HG03159 (cell line): ENCODE measurements around the gene STK38L.
"Not testable (repeated sequence)": the region's sequence is repeated elsewhere in the genome, so short reads cannot be mapped to it uniquely, and the experiment has no call there.

Experiments used
- ATAC-seq: cut with Tn5 transposase; IDR thresholded peaks from one replicate; pipeline ENCODE4 v1.9.1; 2021; ENCODE audit warnings: mild to moderate bottlenecking, moderate library complexity; ENCODE audit not compliant: unreplicated experiment

Gene STK38L

DNA sequence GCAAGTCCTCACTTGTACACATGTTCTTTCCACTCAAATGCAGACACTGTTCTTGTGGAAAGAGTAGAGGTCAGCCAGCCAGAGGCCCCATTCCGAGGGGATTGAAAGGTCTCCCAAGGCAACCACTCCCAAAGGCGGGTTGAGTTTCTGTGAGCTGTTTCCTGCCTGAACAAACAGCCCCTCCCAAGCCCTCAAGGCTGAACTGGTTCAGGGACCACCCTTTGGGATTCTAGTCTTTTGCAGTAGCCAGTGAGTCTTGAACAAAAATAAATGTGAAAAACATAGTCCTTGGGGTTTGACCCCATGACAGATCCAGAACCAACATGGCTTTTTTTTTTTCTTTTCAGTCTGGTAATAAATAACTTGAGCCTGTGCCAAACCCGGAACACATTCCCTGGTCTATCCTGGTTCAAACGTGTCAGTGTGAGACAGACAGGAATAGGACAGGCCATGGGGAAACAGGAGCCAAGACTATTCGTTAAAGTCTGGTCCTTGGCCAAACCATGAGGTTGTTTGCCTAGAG is 17.6 kb upstream of the STK38L start:
- ATAC-seq = no peak

DNA sequence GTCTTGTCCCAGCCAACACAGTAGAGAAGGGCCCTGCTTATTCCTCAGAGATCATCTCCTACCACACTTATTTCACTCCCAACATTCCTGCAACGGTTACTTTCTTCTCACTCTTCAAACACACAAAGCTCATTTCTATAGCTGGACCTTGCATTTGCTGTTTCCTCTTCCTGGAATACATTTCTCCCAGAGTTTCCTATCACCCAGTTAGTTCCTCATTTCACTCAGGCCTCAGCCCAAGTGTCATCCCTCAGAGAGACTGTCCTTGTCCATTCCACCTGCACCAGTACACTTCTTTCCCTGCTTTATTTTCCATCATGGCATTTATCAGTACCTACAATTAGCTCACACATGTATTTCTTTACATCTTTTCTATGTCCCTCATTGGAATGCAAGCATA is 14.7 kb upstream of the STK38L start:
- no peak for ATAC-seq

DNA sequence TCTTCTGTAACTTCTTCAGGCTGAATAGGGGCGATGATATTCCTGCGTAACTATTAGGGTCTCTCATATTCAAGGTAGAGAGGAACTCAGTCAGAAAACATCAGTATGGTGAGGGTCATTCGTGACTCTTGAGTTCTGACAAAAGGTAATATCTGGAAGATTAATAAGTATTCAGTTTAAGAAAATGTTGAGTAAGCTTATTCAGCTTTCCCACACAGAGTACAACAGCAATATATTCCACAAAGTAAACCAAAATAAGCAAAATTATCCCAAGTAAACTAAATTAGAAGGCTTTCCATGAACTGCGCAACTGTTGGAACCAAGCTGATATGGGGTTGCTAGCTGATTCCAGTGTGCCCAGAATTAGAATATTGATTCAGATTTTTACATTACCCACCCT is 12.7 kb upstream of the STK38L start:
- ATAC-seq = not testable (repeated sequence)

DNA sequence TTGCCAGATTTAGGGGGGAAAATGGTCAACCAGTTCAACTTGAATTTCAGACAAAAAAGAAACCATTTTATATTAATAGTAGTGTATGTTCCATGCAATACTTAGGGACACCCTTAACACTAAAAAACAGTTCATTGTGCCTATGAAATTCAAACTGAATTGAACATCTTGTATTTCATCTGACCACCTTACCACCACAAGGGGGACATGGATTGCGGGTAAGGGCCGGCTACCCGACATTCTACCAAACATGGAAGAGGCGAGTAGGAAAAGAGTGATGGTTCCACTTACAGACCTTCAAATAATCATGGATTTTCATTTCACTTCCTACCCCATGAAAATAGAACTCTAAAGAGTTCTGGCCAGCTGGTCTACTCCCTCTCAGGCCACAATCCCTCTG is 10.3 kb upstream of the STK38L start:
- no peak for ATAC-seq

DNA sequence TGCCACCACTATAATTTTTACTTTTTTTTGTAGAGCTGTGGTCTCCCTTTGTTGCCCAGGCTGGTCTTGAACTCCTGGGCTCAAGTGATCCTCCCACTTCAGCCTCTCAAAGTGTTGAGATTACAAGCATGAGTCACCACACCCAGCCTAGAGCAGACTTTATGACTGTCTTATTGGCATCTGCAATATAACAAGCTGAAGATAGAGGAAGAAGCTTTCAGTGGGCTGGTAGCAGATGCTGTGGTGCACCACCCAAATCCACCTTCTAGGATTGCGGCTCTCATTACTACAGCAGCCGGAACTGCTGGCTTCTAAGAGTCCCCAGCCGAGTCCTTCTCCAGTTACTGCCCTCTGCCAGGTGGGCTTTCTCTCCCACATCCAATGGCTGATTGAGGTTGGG is 7.6 kb upstream of the STK38L start:
- no peak for ATAC-seq

DNA sequence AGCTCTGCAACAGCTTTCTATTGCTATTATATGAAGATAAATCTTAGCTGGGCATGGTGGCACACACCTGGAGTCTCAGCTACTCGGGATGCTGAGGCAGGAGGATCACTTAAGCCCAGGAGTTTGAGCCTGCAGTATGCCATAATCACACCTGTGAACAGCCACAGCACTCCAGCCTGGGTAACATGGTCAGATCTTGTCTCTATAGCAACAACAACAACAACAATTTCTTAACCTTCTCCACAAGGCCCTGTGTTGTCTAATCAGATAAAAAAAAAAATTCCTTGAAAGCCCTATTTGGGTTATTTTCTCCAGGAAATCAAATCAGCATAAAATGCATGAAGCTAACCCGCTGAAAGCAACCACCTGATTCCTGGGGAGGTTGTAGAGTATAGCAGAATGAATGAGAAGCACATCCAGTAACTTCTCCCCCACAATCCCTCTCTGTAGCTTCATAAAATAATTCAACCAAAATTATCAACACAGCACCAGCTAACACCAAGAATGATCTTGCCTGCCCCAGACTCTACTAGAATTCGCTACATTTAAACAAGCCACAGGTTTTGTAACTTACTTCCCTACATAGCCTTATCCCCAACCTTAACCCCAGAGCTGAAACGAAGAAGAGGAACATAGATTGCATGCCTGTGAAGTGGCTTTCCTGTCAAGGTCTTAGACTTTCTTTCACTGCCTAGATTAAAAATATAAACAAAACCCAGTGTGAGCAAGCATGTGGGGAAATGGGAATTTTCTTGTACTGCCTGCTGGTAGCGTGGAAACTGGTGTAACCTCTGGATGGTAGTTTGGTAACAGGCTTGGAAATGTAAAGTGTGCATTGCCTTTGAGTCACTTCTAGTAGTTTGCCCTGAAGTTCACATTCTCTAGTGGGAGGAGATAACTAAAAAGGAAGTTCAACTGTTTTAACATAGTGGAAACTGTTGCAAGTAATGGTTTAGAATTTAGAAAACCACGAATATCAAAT is 6.0 kb upstream of the STK38L start:
- ATAC-seq = peak; percentile 72

DNA sequence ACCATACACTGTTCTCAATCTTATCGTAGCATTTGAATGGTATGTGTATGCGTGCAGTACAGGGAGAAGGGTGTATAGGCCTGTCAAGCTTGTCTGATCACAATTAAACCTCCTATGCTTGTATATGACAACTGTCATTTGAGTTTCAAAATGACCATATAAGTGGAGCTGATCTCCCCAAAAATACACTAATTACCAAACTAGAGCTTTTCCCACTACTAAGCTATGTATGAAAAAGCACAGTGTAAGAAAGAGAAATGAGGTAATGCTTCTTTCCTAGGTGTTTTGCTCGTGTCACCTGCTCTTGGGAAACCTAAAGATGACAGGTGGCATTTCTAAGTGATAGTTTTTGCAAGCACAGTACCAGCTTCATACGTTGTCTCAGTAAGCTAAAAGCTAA is 1.1 kb upstream of the STK38L start:
- no peak for ATAC-seq

DNA sequence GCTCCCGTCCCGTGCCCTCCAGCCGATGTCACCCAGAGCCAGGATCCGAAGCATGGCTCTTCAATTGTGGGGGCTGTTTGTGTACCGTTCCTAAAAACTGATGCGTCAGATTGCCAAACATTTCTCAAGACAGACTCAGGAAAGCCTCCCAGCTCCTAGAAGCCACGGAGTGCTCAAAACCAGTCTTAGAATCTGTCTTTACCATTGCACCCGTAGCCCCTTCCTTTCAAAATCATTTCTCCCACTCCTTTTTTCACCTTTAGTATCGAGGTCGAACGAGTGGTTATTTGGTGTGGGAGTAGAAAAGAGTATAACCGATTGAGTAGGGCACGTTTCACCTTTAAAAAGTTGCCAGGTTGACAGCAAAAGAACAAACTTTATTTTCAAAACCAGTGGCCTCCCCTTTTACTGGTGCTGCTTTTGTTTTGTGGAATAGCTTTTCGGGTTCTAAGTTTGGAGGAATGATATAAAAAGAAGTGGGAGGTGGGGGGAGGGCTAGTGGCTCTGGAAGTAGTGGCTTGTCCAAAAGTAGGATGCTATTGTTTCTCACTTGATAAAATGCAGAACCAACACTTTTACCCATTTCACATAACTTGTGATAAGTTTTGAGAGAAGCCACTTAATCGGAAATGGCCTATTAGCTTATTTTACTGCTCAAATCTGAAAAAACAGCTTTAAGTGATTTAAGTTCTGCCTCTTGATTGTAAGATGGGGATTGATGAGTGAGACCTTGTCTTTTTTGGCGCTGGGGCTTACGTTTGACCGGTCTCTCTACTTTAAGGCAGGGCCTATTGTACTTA is 803 bp downstream of the STK38L start:
- peak; percentile 1 for ATAC-seq

DNA sequence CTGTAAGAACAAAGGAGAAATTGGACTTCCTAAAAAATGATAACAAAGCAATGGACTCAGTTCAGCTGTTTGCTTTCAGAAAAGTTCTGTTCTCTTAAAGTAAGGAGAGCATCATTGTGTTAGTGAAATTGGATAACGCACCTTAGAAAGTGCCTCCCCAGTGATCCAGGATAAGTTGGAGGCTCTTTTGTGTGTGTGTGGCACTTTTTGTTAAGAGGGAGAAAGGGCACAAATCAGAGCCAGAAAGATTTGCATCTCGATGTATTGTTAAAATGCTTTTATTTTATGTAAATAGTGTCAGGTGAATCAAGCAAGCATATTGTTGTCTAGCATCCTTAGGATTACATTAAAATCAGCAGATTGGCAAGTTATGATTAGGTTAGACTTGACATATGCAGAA is 2.1 kb downstream of the STK38L start:
- ATAC-seq = no peak

DNA sequence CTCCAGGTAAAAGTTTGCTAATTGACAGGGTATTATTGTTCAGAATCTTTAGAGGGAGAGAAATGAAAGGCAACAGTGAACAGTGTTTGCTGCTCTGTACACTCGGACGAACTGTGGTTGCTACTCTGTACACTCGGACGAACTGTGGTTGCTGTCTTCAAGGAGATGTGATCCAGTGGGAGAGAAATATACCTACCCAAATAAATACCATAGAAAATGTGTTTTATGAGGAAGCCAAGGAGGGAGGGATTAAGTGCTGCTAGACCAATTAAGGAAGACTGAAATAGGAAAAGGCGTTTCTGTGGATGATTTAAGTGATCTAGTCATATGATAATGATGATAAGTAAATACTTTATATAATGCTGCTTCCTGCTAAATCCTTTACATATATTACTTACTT is 2.7 kb downstream of the STK38L start:
- no peak for ATAC-seq

DNA sequence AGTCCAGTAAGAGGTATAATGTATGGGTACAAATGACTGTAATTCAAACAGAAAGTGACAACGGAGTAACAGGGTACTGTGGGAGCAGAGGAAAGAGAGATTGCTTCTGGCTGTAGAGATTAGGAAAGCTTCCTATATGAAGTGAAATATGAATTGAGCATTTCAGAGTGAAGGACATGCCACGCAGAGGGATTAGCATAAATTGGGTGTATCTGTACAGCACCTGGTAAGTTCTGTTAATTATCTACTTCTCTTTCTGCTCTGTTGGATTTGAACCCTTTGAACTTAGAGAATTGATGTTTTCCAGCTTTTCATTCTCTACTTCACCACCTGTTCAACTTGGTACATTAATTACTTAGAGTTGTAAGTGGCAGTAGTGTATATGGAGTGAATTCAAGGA is 8.8 kb downstream of the STK38L start:
- ATAC-seq = peak; percentile 49

DNA sequence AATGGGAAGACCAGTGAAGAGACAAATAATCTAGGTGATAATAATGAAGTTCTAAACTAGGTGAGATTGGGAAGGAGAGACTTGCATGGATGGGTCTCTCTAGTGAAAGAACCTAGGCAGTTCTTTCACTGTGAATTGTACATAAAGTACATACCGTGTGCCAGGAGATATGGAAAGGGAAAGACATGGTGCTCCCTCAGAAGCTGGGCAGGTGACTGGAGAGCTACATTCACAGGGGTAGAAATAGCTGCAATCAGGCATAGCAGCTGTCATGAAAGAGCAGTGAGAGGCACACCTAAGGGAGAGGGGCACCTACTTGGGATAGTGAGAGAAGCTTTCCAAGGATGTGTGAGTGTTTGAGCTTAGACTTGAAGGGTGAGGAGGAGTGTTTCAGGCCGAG is 9.3 kb downstream of the STK38L start:
- no peak for ATAC-seq

DNA sequence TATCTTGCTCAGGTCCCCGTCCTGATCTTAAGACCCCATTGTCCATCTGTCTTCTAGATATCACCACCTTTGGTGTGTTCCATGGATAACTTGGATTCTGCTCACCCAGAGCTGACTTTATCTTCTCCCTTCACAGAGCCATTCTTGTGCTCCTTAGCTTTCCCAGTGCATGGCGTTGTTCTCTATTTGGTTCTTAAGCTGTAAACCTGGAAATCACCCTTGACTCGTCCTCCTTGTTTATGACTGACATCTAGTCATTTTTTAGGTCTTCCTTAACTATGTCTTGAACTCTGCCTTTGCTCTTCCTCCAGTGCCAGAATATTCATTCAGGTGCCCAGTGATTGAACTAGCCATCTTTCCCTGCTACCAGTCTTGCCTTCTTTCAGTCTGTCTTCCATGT is 11.7 kb downstream of the STK38L start:
- ATAC-seq = no peak

DNA sequence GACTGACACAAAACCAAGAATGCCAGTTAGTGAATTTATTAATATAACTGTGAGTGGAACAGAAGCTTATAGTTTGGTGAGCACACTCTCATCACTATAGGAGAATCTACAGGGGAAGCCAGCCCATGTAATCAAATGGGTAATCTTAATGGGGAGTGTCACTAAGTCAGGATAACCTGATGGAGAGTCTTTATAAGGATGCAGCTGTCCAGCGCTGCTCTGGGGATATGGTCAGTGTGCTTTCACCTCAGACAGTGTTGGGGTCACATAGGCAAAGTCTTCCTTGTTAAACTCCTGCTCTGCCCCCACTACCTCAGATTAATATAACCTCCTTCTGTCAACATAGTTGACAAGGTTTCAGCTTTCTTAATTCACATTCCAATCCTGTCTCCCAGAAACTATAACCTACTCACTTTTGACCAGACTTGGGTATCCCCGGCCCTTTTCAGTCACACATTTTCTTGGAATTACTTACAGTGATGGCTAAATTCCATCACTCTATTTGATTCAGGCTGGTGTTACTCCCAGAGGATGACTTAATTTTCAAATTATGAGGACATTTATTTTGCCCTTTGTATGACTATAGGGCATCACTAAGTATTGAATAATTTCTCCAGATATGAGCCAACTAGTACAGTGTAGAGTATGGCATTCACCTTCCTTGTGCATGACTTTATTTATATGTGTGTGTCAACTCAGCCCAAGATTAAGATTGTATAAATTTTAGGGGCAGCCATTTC is 13.2 kb downstream of the STK38L start:
- no peak for ATAC-seq

DNA sequence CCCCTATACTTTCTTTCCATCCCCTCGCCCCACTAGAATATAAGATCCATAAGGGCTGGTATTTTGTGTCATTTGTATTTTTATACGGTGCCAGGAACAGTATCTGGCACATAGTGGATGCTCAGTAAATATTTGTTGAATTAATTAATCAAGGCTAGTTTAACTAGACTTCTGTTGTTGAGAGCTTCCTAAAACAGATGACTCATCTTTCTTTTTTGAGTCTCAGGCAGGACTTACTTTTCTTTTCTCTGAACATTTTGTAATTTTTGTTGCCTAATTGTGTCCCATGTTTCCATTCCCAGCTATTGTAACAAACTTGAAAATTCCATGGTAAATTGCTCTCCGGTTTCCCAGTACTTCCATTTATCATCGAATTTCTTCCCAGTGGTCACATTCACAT is 16.7 kb downstream of the STK38L start:
- ATAC-seq = no peak

DNA sequence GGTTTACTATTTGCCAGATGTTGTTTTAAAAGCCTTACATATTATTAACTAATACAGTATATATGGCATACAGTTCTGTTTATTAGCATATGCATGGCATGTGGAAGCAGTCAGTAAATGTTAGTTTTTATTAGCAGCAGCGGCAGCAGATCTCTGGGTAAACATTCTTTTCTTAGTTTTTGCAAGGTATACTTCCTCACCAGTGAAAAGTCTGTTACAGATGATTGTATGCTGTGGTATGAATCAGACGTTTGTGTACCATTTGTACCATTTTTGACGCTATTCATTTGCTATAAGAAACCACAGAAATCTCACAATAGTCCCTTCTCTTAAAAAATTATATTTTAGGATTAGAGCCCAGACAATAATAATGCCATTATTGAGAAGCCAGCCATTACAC is 17.8 kb downstream of the STK38L start:
- ATAC-seq = no peak

DNA sequence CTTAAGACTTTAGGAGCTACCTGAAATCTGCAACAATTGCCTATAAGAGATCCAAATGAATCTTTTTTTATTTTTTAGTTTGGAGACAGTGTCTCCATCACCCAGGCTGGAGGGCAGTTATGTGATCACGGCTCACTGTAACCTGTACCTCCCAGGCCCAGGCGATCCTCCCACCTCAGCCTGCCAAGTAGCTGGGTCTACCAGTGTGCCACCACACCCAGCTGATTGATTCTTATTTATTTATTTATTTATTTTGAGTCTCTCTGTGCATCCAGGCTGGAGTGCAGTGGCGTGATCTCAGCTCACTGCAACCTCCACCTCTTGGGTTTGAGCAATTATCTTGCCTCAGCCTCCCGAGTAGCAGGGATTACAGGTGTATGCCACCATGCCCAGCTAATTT is 26.1 kb downstream of the STK38L start:
- ATAC-seq = no peak

DNA sequence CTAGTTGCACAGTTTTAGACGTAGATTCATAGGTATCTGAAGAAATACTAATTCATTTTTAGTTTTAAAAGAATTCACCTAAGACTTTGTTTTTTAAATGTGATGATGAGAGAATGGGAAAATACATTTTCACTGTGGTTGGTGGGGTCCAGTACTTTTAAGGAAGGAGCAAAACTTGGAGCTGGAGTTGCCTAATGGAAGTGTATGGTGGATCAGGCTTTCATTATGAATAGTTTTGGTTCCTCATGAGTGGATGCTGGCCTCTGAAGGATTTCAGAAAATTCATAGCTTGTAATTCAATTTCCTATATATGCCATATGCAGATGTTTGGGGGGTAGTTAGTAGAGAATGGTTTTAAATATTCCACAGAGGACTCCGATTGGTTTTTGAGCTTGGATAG is 27.1 kb downstream of the STK38L start:
- ATAC-seq = no peak

DNA sequence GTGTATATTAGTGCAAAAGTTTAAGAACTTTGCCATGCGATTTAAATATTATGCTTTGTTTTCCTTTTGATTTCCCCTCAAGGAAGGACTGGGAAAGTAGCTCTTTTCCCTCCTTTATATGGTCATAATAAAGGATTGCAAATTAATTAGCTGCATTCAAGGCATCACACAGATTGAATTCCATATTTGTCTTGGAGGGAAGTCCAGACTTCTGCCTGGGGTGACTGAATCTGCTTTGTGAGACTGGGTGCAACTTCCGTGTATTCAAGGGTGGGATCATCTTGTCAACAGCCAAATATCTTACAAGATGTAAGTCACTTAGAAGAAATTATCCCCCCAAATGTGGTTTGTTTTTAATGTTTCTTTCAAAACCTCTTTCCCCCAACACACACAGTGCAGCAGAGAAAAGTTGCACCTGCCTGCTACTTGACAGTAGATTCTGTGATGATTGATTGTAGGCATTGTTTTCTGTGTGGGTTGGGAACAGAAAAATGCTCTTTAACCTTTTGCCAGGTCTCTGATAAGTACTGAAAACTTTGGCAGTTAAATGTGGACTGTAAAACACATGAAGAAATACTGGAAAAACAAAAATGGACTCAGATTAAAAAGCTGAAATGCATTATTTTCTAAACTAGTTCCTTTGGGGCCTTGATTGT is 28.4 kb downstream of the STK38L start:
- no peak for ATAC-seq

DNA sequence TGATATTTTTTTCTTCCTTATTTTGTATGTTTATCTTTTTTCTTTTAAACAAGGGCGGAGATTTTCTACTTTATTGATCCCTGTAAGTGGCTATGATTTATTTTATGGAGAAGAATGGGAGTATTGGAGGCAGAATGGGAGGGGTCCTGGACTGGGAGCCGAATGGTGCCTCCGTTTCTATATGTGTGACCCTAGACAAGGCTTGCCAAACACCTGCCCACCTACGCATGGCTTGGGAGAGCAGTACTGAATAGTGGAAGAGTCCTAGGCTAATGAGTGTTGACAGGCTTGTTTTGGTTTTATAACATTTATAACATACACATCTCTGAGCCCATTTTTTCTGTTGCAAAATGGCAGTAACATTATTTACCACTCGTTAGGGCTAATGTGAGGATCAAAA is 29.0 kb downstream of the STK38L start:
- ATAC-seq = no peak

DNA sequence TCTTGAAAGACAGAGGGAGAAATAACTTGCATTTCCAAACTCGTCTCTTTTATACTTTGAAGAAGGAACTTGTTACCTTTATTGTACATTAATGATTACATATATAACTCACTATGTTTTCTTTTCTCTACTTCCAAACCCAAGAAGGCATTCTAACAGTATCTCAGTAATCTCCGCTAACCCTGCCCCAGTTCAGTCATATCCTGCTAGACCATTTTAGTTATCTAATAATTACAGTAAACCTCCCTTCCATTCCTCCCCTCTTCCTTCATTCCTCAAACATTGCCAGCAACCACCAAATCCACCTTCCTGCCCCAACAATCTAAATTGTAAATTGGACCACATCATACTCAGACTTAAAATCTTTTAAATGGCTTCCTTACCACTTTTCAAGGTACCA is 30.6 kb downstream of the STK38L start:
- no peak for ATAC-seq
